ENCODE results near the gene RCSD1.

RCSD1 gene

DNA sequence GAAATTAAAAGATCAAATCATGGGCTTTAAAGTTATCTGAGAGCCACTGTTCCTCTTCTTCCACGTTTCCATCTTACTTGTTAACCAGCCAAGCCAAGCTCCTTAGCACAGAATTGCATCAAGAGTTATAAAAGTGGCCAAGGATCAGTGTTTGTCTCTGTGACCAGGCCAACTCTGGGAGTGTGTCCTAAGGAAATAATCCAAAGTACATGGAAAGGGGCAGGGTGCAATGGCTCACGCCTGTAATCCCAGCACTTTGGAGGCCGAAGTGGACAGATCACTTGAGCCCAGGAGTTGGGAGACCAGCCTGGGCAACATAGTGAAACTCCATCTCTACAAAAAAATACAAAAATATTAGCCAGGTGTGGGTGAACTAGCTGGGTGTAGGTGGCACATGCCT lies 81.8 kb downstream of the RCSD1 start:
- Histone ChIP-seq H3K4me1 (ENCODE audit: insufficient read depth, poor library complexity, severe bottlenecking) (no peaks in the 10 kb centered on the region), H3K9me3 (ENCODE audit: severe bottlenecking) (no peaks in the 10 kb centered on the region), H3K36me3 (ENCODE audit: low read depth) (no peaks in the 10 kb centered on the region), H3K4me3 (ENCODE audit: severe bottlenecking) (no peak overlapping the region), H3K27me3 (ENCODE audit: insufficient read depth, poor library complexity, severe bottlenecking) (no peaks in the 10 kb centered on the region), H3K27ac (ENCODE audit: poor library complexity, severe bottlenecking) (no peak overlapping the region)
- TF ChIP-seq, protein P1, sequence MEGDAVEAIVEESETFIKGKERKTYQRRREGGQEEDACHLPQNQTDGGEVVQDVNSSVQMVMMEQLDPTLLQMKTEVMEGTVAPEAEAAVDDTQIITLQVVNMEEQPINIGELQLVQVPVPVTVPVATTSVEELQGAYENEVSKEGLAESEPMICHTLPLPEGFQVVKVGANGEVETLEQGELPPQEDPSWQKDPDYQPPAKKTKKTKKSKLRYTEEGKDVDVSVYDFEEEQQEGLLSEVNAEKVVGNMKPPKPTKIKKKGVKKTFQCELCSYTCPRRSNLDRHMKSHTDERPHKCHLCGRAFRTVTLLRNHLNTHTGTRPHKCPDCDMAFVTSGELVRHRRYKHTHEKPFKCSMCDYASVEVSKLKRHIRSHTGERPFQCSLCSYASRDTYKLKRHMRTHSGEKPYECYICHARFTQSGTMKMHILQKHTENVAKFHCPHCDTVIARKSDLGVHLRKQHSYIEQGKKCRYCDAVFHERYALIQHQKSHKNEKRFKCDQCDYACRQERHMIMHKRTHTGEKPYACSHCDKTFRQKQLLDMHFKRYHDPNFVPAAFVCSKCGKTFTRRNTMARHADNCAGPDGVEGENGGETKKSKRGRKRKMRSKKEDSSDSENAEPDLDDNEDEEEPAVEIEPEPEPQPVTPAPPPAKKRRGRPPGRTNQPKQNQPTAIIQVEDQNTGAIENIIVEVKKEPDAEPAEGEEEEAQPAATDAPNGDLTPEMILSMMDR (IDR thresholded peaks at IDR 0.05; ENCODE audit: poor library complexity, severe bottlenecking): no peak
- DNase-seq (ENCODE audit: low spot score): no peak
- no peak for ATAC-seq (ENCODE audit: low read depth)

DNA sequence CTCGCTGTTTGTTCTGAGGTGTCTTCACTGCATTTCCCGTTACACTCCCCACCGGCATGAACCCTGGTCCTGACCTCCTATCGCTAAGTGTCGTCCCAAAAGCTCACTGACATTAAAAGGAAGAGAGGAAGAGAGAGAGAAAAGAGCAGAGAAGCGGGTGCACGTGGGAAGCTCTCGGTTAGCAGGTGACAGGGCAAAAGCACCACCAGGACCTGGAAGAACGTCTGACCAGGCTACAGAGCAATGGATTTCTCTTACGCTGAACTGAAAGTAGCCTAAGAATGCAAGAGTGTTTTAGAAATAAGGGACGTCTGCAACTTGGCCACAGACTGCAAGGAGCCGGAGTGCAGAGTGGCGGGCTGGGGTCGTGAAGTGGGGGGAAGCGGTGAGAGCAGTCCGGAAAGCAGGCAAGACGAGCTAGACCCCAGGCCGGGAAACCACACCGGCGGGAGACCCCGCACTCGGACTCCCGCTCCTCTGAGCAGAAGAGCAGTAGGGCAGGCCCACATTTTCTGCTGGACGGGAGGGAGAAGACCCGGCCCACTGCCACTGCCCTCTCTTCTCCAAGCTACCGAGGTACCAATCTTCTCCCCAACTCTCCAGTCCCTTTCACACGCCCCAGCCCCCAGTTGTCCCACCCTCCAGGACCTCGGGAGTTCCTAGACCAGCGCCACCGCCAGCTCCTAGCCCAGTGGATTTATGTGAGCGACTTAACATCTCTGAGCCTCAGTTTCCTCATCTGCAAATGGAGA lies 83.5 kb downstream of the RCSD1 start:
- Histone ChIP-seq H3K4me1 (ENCODE audit: insufficient read depth, poor library complexity, severe bottlenecking) (no peaks in the 10 kb centered on the region), H3K4me3 (ENCODE audit: severe bottlenecking) (peak overlapping the region; percentile 97), H3K36me3 (ENCODE audit: low read depth) (no peaks in the 10 kb centered on the region), H3K27me3 (ENCODE audit: insufficient read depth, poor library complexity, severe bottlenecking) (no peaks in the 10 kb centered on the region), H3K27ac (ENCODE audit: poor library complexity, severe bottlenecking) (peak overlapping the region; percentile 61), H3K9me3 (ENCODE audit: severe bottlenecking) (no peaks in the 10 kb centered on the region)
- DNase-seq (ENCODE audit: low spot score) (no peak), ATAC-seq (ENCODE audit: low read depth) (no peak)
- TF ChIP-seq, protein P1 (IDR thresholded peaks at IDR 0.05; ENCODE audit: poor library complexity, severe bottlenecking): no peak

DNA sequence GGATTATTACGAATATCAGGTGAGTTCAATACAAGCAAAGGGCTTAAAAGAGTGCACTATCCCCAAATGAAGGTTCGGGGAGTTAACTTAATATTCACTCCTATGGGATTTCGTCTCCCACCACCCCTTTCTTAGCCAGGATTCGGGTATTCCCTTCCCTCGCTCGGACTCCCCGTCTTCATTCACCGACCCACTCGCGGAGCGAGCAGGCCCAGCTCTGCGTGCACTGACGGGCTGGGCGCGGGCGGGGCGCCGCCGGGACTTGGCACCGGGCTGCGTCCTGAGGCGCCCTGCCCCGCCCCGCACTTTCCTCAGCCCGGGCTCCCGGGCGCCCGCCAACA lies 84.0 kb downstream of the RCSD1 start:
- H3K4me3 ChIP-seq (ENCODE audit: severe bottlenecking): peak overlapping the region; percentile 97
- DNase-seq (ENCODE audit: low spot score) (no peak), ATAC-seq (ENCODE audit: low read depth) (peak; percentile 78)
- H3K36me3 ChIP-seq (ENCODE audit: low read depth): no peaks in the 10 kb centered on the region
- no peaks in the 10 kb centered on the region for H3K27me3 ChIP-seq (ENCODE audit: insufficient read depth, poor library complexity, severe bottlenecking)
- no peaks in the 10 kb centered on the region for H3K4me1 ChIP-seq (ENCODE audit: insufficient read depth, poor library complexity, severe bottlenecking)
- TF ChIP-seq, protein P1 (IDR thresholded peaks at IDR 0.05; ENCODE audit: poor library complexity, severe bottlenecking): no peak
- no peaks in the 10 kb centered on the region for H3K9me3 ChIP-seq (ENCODE audit: severe bottlenecking)
- peak overlapping the region; percentile 61 for H3K27ac ChIP-seq (ENCODE audit: poor library complexity, severe bottlenecking)

DNA sequence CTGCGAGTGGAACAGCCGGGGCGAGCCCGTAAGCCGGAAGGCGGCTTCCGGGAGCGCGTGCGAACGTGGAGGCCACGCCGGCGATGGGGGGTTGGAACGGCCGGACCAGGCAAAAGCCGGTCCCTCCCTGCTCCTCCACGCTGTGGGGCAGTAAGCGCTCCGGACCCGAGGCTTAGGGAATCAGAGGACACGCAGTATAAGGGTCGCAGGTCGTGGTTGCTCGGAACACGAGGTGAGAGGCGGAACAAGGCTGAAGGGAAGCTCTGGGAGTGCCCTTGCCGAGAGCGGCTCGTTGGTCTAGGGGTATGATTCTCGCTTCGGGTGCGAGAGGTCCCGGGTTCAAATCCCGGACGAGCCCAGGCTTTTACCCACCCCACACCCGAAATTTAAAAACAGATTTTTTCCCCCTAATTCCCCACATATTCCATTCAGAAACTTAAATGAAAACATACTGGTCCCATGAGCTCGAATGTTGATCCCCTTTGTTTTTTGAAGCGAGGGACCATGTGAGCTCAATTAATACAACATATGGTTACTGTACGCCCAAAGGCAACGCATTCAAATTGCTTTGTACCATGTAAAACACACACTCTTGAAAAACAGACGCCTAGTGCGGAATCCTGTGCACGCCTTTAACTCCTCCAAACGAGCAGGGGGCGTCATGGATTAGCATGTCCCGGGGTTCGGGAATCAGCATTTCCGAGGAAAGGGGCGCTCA lies 84.6 kb downstream of the RCSD1 start:
- ATAC-seq (ENCODE audit: low read depth) (peak; percentile 64), DNase-seq (ENCODE audit: low spot score) (peak; percentile 79)
- TF ChIP-seq, protein P1 (IDR thresholded peaks at IDR 0.05; ENCODE audit: poor library complexity, severe bottlenecking): no peak
- no peaks in the 10 kb centered on the region for H3K36me3 ChIP-seq (ENCODE audit: low read depth)
- no peaks in the 10 kb centered on the region for H3K27me3 ChIP-seq (ENCODE audit: insufficient read depth, poor library complexity, severe bottlenecking)
- H3K27ac ChIP-seq (ENCODE audit: poor library complexity, severe bottlenecking): peak overlapping the region; percentile 61
- H3K9me3 ChIP-seq (ENCODE audit: severe bottlenecking): no peaks in the 10 kb centered on the region
- H3K4me3 ChIP-seq (ENCODE audit: severe bottlenecking): peak overlapping the region; percentile 97
- no peaks in the 10 kb centered on the region for H3K4me1 ChIP-seq (ENCODE audit: insufficient read depth, poor library complexity, severe bottlenecking)
